Measurements from ENCODE around the gene PGLYRP2. TPM values are rescaled to one million over a fixed set of nuclear protein-coding genes. Genes with fewer than 3 reads are reported as not detected.

Gene PGLYRP2
- total RNA-seq, 6 donors from 2014 or later: not detected

GRCh38 chr19:15463861-15464371 is 15.4 kb downstream of the PGLYRP2 start:
- Histone ChIP-seq H3K27ac (peak overlapping the region; percentile 65 to 89 (median 87)), H3K27me3 (peaks cover 0 to 4% (median 0%) of the 10 kb centered on the region in 4 donors), H3K4me1 (peaks cover 0 to 22% (median 9%) of the 10 kb centered on the region in 4 donors), H3K4me3 (peak overlapping the region; percentile 31 to 63 (median 52)), H3K36me3 (peaks cover 0 to 11% (median 2%) of the 10 kb centered on the region in 4 donors), H3K9me3 (no peaks in the 10 kb centered on the region)
- ATAC-seq (ENCODE audit: low FRiP score in 2 of 2): peak; percentile 64 to 66
- DNase-seq: peak; percentile 62 to 82
- 20 to 33% methylated on average over 1 to 22 of the region's 25 CpGs for WGBS, 2 donors
- no peak for TF ChIP-seq EP300 (IDR thresholded peaks at IDR 0.05)
- TF ChIP-seq POLR2AphosphoS5 (IDR thresholded peaks at IDR 0.05): peak; percentile 24 to 26
- TF ChIP-seq POLR2A (IDR thresholded peaks at IDR 0.05): peak in 1 of 4 donors; percentile 6
- no peak for TF ChIP-seq CTCF (IDR thresholded peaks at IDR 0.05)

- Histone ChIP-seq H3K36me3 (peaks cover 0 to 21% (median 2%) of the 10 kb centered on the region in 4 donors), H3K27me3 (peaks cover 0 to 5% (median 2%) of the 10 kb centered on the region in 4 donors), H3K9me3 (no peaks in the 10 kb centered on the region), H3K27ac (no peak overlapping the region), H3K4me3 (no peak overlapping the region), H3K4me1 (peaks cover 2 to 29% (median 9%) of the 10 kb centered on the region in 4 donors)
- 91 to 94% methylated on average over 2 of the region's 2 CpGs for WGBS, 2 donors
- no peak for TF ChIP-seq EP300 (IDR thresholded peaks at IDR 0.05)
- ATAC-seq (ENCODE audit: low FRiP score in 2 of 2) (no peak), DNase-seq (no peak)
These were observed 17.6 kb downstream of the PGLYRP2 start for GRCh38 chr19:15461694-15462093.

GRCh38 chr19:15457701-15458484 is 21.4 kb downstream of the PGLYRP2 start:
- peaks cover 0 to 5% (median 0%) of the 10 kb centered on the region in 4 donors for H3K27me3 ChIP-seq
- TF ChIP-seq EP300 (IDR thresholded peaks at IDR 0.05) (no peak), POLR2AphosphoS5 (IDR thresholded peaks at IDR 0.05) (no peak), CTCF (IDR thresholded peaks at IDR 0.05) (no peak), POLR2A (IDR thresholded peaks at IDR 0.05) (no peak)
- peak overlapping the region in 1 of 4 donors; percentile 13 for H3K4me3 ChIP-seq
- peaks cover 0 to 25% (median 9%) of the 10 kb centered on the region in 4 donors for H3K36me3 ChIP-seq
- WGBS, 2 donors: 51 to 55% methylated on average over 37 to 54 of the region's 54 CpGs
- no peaks in the 10 kb centered on the region for H3K9me3 ChIP-seq
- ATAC-seq (ENCODE audit: low FRiP score in 2 of 2) (no peak), DNase-seq (peak in 1 of 2 donors; percentile 65)
- peaks cover 2 to 26% (median 10%) of the 10 kb centered on the region in 4 donors for H3K4me1 ChIP-seq
- no peak overlapping the region for H3K27ac ChIP-seq

GRCh38 chr19:15456871-15457700 is 22.2 kb downstream of the PGLYRP2 start:
- no peak overlapping the region for H3K27ac ChIP-seq
- H3K4me3 ChIP-seq: peak overlapping the region in 3 of 4 donors; percentile 13 to 31 (median 20)
- TF ChIP-seq POLR2AphosphoS5 (IDR thresholded peaks at IDR 0.05): no peak
- no peak for TF ChIP-seq EP300 (IDR thresholded peaks at IDR 0.05)
- H3K27me3 ChIP-seq: peaks cover 0 to 5% (median 0%) of the 10 kb centered on the region in 4 donors
- peaks cover 2 to 34% (median 14%) of the 10 kb centered on the region in 4 donors for H3K4me1 ChIP-seq
- H3K9me3 ChIP-seq: no peaks in the 10 kb centered on the region
- 52 to 70% methylated on average over 15 to 83 of the region's 86 CpGs for WGBS, 2 donors
- ATAC-seq (ENCODE audit: low FRiP score in 2 of 2) (no peak), DNase-seq (peak in 1 of 2 donors; percentile 82)
- peaks cover 0 to 25% (median 9%) of the 10 kb centered on the region in 4 donors for H3K36me3 ChIP-seq

DNA sequence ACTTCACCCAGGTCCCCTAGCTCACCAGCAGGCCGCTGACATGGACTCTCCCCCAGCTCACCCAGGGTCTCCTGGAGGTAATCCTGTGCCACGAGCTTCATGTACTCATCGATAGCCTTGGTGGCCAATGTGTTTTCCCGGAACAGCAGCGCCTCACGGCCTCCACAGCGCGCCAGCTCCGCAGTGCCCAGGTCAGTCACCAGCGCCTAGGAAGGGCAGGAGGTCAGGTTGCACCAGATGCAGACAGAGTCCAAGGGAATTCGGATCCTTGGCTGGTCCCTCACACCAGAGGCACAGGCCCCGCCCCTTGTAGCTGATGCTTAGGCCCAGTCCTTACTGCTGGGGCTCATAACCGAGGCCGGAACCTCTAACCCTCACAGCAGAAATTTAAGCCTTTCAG is 22.9 kb downstream of the PGLYRP2 start:
- Histone ChIP-seq H3K36me3 (peaks cover 0 to 25% (median 9%) of the 10 kb centered on the region in 4 donors), H3K27me3 (peaks cover 0 to 5% (median 0%) of the 10 kb centered on the region in 4 donors), H3K9me3 (no peaks in the 10 kb centered on the region), H3K27ac (no peak overlapping the region), H3K4me1 (peaks cover 2 to 38% (median 14%) of the 10 kb centered on the region in 4 donors), H3K4me3 (no peak overlapping the region)
- TF ChIP-seq POLR2A (IDR thresholded peaks at IDR 0.05): no peak
- WGBS, 2 donors: 60 to 63% methylated on average over 7 to 14 of the region's 14 CpGs
- ATAC-seq (ENCODE audit: low FRiP score in 2 of 2): no peak
- peak in 1 of 2 donors; percentile 50 for DNase-seq

All from upper lobe of left lung (tissue), 6 donors.